HepG2 (cell line): Measurements from ENCODE around the gene CD14. TPM values are rescaled to one million over a fixed set of nuclear protein-coding genes. Genes with fewer than 3 reads are reported as not detected.
A peak's percentile ranks its signal among the peaks of the same experiment; 100 is the strongest.

Experiments used
- AGO1 ChIP-seq: fragments of 200-400 bp; formaldehyde crosslinking; IDR thresholded peaks from 2 replicates; pipeline ENCODE4 v1.6.1; 2017; ENCODE audit warnings: mild to moderate bottlenecking, low read depth, low read length, moderate library complexity; ENCODE audit not compliant: poor library complexity, severe bottlenecking
- HOXA5 ChIP-seq: sonication (generic); formaldehyde crosslinking; IDR thresholded peaks from 2 replicates; pipeline ENCODE4 v1.4.0; 2020; ENCODE audit warnings: missing genetic modification reagents
- ISL2 ChIP-seq: sonication (generic); formaldehyde crosslinking; IDR thresholded peaks from 2 replicates; pipeline ENCODE4 v1.5.0; 2020; ENCODE audit warnings: missing genetic modification reagents
- KAT2B ChIP-seq: fragments of 150-350 bp; IDR thresholded peaks from 2 replicates; pipeline ENCODE4 v1.6.1; 2014; ENCODE audit warnings: low read depth, low read length, borderline replicate concordance
- NONO ChIP-seq, 2 experiments: fragments of 450-650 bp in 1 of 2; sonication (generic) in 1 of 2; formaldehyde crosslinking in 1 of 2; IDR thresholded peaks in 1 of 2; conservative IDR thresholded peaks in 1 of 2; 2 replicates each; pipeline versions ENCODE4 v1.6.1 to v1.8.0; 2017 to 2022; ENCODE audit warnings: mild to moderate bottlenecking in 1 of 2, missing genetic modification reagents in 1 of 2, moderate library complexity in 1 of 2
- PHF21A ChIP-seq: sonication (generic); formaldehyde crosslinking; IDR thresholded peaks from 2 replicates; pipeline ENCODE4 v1.5.0; 2020; ENCODE audit warnings: mild to moderate bottlenecking, missing genetic modification reagents
- RARA ChIP-seq: IDR thresholded peaks from 2 replicates; pipeline ENCODE4 v1.6.1; 2016; ENCODE audit warnings: missing genetic modification reagents, missing compliant biosample characterization
- RBAK ChIP-seq: sonication (generic); formaldehyde crosslinking; IDR thresholded peaks from 2 replicates; pipeline ENCODE4 v1.5.1; 2020; ENCODE audit warnings: mild to moderate bottlenecking, missing genetic modification reagents
- SP1 ChIP-seq, 2 experiments: fragments of 450-650 bp in 1 of 2; sonication (generic) in 1 of 2; formaldehyde crosslinking in 1 of 2; IDR thresholded peaks; 2 replicates each; pipeline versions ENCODE4 v1.4.0 to v1.6.1; 2016 to 2020; ENCODE audit warnings: missing genetic modification reagents in 1 of 2
- SP5 ChIP-seq: IDR thresholded peaks from 2 replicates; pipeline ENCODE4 v1.6.1; 2016; ENCODE audit warnings: low read depth, borderline replicate concordance
- TBL1XR1 ChIP-seq: fragments of 150-350 bp; IDR thresholded peaks from 2 replicates; pipeline ENCODE4 v1.6.1; 2014; ENCODE audit warnings: borderline replicate concordance, low read length; ENCODE audit not compliant: partially characterized antibody
- TSC22D2 ChIP-seq: sonication (generic); formaldehyde crosslinking; IDR thresholded peaks from 2 replicates; pipeline ENCODE4 v1.5.1; 2020; ENCODE audit warnings: missing genetic modification reagents, mild to moderate bottlenecking, borderline replicate concordance
- ZMAT3 ChIP-seq: sonication (generic); formaldehyde crosslinking; conservative IDR thresholded peaks from 2 replicates; pipeline ENCODE4 v1.7.0; 2021; ENCODE audit warnings: missing genetic modification reagents
- ZMYM4 ChIP-seq: sonication (generic); formaldehyde crosslinking; IDR thresholded peaks from 2 replicates; pipeline ENCODE4 v1.8.1; 2023; ENCODE audit warnings: mild to moderate bottlenecking, missing genetic modification reagents
- ZNF317 ChIP-seq: sonication (generic); formaldehyde crosslinking; IDR thresholded peaks from 2 replicates; pipeline ENCODE4 v1.5.0; 2020; ENCODE audit warnings: mild to moderate bottlenecking, missing genetic modification reagents
- polyA plus RNA-seq, 8 experiments: library from polyadenylated mRNA; depleted of rRNA in 3 of 8; stranded (reverse) in 7 of 8; unstranded in 1 of 8; fragments of >200 nt; fragmentation: Illumina TruSeq in 4 of 8; extraction: Trizol in 4 of 8; gene quantifications; 2 replicates each; pipeline versions ENCODE4 v1.2.1 to v1.2.3, GENCODE V29; 2011 to 2016; ENCODE audit warnings: low read depth in 4 of 8, missing spikeins in 1 of 8, mixed read lengths in 1 of 8; ENCODE audit not compliant: insufficient read depth in 1 of 8
- total RNA-seq, 5 experiments: library from RNA; depleted of rRNA; stranded (reverse); fragments of >200 nt; fragmentation: Illumina TruSeq; extraction: Trizol; gene quantifications; 2 replicates each; pipeline ENCODE4 v1.2.3, GENCODE V29; 2016; ENCODE audit warnings: low read depth in 1 of 5
- TF ChIP-seq, protein P1 (sequence below): sonication (generic); formaldehyde crosslinking; IDR thresholded peaks from 2 replicates; pipeline ENCODE4 v1.8.1; 2023; ENCODE audit warnings: mild to moderate bottlenecking, inconsistent platforms, moderate library complexity, missing genetic modification reagents, borderline replicate concordance
- TF ChIP-seq, protein P2 (sequence below): sonication (generic); formaldehyde crosslinking; conservative IDR thresholded peaks from 2 replicates; pipeline ENCODE4 v1.4.0; 2020; ENCODE audit warnings: missing genetic modification reagents
- TF ChIP-seq, protein P3 (sequence below): sonication (generic); formaldehyde crosslinking; conservative IDR thresholded peaks from 2 replicates; pipeline ENCODE4 v1.4.0; 2020; ENCODE audit warnings: missing genetic modification reagents
- TF ChIP-seq, protein P4 (sequence below): sonication (generic); formaldehyde crosslinking; conservative IDR thresholded peaks from 2 replicates; pipeline ENCODE4 v1.4.0; 2020; ENCODE audit warnings: missing genetic modification reagents
- TF ChIP-seq, protein P5 (sequence below): sonication (generic); formaldehyde crosslinking; IDR thresholded peaks from 2 replicates; pipeline ENCODE4 v1.5.0; 2020; ENCODE audit warnings: missing genetic modification reagents, mild to moderate bottlenecking, borderline replicate concordance

Gene CD14
- total and polyA plus RNA-seq, 2 of the 13 experiments (the other 11 are each of a cell fraction or from before 2014, with no cell fraction given): 1.7 to 4.7 TPM

DNA sequence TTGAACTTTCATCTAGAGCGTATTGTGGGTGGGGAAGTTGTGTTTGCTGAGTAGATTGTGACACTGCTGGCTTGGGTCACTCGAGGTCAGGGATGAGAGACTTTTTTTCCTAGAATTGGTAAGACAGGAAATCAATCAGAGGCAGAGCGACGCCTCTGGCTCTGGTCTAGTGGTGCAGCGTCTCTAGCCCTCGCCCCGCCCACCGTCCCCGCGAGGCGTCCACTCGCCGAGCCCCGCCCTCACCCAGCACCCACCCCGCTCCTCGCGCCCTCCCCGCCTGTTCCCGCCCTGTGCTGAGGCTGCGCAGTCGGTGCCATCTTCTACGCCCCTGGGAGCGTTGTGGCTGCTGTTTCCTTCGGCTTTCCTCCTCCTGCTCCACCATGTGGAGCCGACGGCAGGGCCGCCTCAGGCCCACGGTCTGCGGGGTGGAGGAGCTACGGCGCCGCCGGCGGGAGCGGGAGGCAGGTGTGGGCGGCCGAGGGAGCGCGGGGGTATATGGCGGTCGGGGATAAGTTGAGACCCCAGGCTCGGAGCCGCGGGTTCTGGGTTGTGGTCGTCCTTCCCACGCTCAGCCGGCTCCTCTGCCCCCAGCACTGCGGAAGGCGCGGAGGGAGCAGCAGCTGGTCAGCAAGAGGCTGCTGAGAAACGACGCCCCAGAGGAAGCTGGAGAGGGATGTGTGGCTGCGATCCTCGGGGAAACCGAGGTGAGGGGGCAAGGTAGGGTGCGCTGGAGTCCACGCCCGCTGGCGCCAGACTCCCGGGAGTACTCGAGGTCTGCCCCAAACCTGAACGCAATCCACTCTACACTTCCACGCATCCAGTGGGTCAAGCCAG, 6.4 kb upstream of the CD14 start, which contains the start of gene TMCO6 (continued):
- TF ChIP-seq, protein P1, sequence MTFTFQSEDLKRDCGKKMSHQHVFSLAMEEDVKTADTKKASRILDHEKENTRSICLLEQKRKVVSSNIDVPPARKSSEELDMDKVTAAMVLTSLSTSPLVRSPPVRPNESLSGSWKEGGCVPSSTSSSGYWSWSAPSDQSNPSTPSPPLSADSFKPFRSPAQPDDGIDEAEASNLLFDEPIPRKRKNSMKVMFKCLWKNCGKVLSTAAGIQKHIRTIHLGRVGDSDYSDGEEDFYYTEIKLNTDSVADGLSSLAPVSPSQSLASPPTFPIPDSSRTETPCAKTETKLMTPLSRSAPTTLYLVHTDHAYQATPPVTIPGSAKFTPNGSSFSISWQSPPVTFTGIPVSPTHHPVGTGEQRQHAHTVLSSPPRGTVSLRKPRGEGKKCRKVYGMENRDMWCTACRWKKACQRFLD (CRISPR knock-in tag): peak; percentile 72
- TF ChIP-seq ZMAT3: no peak
- TF ChIP-seq, protein P2, sequence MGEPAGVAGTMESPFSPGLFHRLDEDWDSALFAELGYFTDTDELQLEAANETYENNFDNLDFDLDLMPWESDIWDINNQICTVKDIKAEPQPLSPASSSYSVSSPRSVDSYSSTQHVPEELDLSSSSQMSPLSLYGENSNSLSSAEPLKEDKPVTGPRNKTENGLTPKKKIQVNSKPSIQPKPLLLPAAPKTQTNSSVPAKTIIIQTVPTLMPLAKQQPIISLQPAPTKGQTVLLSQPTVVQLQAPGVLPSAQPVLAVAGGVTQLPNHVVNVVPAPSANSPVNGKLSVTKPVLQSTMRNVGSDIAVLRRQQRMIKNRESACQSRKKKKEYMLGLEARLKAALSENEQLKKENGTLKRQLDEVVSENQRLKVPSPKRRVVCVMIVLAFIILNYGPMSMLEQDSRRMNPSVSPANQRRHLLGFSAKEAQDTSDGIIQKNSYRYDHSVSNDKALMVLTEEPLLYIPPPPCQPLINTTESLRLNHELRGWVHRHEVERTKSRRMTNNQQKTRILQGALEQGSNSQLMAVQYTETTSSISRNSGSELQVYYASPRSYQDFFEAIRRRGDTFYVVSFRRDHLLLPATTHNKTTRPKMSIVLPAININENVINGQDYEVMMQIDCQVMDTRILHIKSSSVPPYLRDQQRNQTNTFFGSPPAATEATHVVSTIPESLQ (CRISPR knock-in tag): 0 out of 2 replicates have a peak, but pooled peaks have one; percentile 34
- TF ChIP-seq PHF21A (CRISPR knock-in tag): peak; percentile 70
- TF ChIP-seq, protein P3, sequence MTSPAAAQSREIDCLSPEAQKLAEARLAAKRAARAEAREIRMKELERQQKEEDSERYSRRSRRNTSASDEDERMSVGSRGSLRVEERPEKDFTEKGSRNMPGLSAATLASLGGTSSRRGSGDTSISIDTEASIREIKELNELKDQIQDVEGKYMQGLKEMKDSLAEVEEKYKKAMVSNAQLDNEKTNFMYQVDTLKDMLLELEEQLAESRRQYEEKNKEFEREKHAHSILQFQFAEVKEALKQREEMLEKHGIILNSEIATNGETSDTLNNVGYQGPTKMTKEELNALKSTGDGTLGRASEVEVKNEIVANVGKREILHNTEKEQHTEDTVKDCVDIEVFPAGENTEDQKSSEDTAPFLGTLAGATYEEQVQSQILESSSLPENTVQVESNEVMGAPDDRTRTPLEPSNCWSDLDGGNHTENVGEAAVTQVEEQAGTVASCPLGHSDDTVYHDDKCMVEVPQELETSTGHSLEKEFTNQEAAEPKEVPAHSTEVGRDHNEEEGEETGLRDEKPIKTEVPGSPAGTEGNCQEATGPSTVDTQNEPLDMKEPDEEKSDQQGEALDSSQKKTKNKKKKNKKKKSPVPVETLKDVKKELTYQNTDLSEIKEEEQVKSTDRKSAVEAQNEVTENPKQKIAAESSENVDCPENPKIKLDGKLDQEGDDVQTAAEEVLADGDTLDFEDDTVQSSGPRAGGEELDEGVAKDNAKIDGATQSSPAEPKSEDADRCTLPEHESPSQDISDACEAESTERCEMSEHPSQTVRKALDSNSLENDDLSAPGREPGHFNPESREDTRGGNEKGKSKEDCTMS (CRISPR knock-in tag): no peak
- TF ChIP-seq TBL1XR1: peak; percentile 82
- peak; percentile 24; the same call in 1 of the 2 replicates for TF ChIP-seq KAT2B
- TF ChIP-seq, protein P4, sequence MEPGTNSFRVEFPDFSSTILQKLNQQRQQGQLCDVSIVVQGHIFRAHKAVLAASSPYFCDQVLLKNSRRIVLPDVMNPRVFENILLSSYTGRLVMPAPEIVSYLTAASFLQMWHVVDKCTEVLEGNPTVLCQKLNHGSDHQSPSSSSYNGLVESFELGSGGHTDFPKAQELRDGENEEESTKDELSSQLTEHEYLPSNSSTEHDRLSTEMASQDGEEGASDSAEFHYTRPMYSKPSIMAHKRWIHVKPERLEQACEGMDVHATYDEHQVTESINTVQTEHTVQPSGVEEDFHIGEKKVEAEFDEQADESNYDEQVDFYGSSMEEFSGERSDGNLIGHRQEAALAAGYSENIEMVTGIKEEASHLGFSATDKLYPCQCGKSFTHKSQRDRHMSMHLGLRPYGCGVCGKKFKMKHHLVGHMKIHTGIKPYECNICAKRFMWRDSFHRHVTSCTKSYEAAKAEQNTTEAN: peak; percentile 37; the same call in 1 of the 2 replicates
- peak; percentile 94 for TF ChIP-seq RARA
- TF ChIP-seq RBAK: no peak
- TF ChIP-seq AGO1: peak; percentile 62
- TF ChIP-seq ZMYM4 (CRISPR knock-in tag): peak; percentile 84
- TF ChIP-seq NONO (IDR thresholded peaks at IDR 0.05): no peak
- peak; percentile 77; the same call in 1 of the 2 replicates for TF ChIP-seq NONO (CRISPR knock-in tag; conservative IDR thresholded peaks at IDR 0.05)
- peak; percentile 74; the same call in 1 of the 2 replicates for TF ChIP-seq TSC22D2
- TF ChIP-seq SP5 (CRISPR knock-in tag): peak; percentile 100
- TF ChIP-seq ISL2: peak; percentile 78; the same call in 1 of the 2 replicates
- TF ChIP-seq SP1 (IDR thresholded peaks at IDR 0.05): no peak
- peak; percentile 64; the same call in 1 of the 2 replicates for TF ChIP-seq SP1 (CRISPR knock-in tag; IDR thresholded peaks at IDR 0.05)
- peak; percentile 78; the same call in 1 of the 2 replicates for TF ChIP-seq HOXA5 (CRISPR knock-in tag)
- no peak for TF ChIP-seq ZNF317 (CRISPR knock-in tag)
- TF ChIP-seq, protein P5, sequence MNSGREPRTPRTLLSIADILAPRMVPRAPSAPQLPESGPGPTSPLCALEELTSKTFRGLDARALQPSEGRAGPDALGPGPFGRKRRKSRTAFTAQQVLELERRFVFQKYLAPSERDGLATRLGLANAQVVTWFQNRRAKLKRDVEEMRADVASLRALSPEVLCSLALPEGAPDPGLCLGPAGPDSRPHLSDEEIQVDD (CRISPR knock-in tag): peak; percentile 87; the same call in 1 of the 2 replicates
